GM12873 (cell line): ENCODE measurements around the gene TSC1.

Source experiments
- CTCF ChIP-seq: IDR thresholded peaks from 2 replicates; pipeline ENCODE4 v1.5.1; 2012; ENCODE audit warnings: low read depth, mild to moderate bottlenecking, moderate library complexity, low read length, control low read depth; ENCODE audit not compliant: insufficient read depth; ENCODE audit errors: missing control alignments

Gene TSC1

GRCh38 chr9:132885720-132886333 lies 58.6 kb downstream of the TSC1 start:
- TF ChIP-seq CTCF, result no peak

- TF ChIP-seq CTCF, result no peak
Observed at GRCh38 chr9:132883349-132884294, 60.8 kb downstream of the TSC1 start.

- no peak for TF ChIP-seq CTCF
Observed at GRCh38 chr9:132882616-132883015, 61.8 kb downstream of the TSC1 start.

- TF ChIP-seq CTCF, result no peak
Observed at GRCh38 chr9:132881826-132882225, 62.6 kb downstream of the TSC1 start.

GRCh38 chr9:132880324-132880661 lies 64.1 kb downstream of the TSC1 start:
- no peak for TF ChIP-seq CTCF

GRCh38 chr9:132879457-132880323 lies 64.7 kb downstream of the TSC1 start:
- TF ChIP-seq CTCF, result no peak
